Ishikawa (cell line): ENCODE results near the gene AP4S1.
A peak's percentile ranks its signal among the peaks of the same experiment; 100 is the strongest.

ENCODE experiments used
- CEBPB ChIP-seq: IDR thresholded peaks from 2 replicates; pipeline ENCODE4 v1.6.1; 2012
- CREB1 ChIP-seq: IDR thresholded peaks from 2 replicates; pipeline ENCODE4 v1.6.1; 2012; ENCODE audit warnings: low read depth
- EGR1 ChIP-seq: IDR thresholded peaks from 2 replicates; pipeline ENCODE4 v1.6.1; 2012
- EP300 ChIP-seq: IDR thresholded peaks from 2 replicates; pipeline ENCODE4 v1.6.1; 2012; ENCODE audit warnings: borderline replicate concordance
- FOXM1 ChIP-seq: IDR thresholded peaks from 2 replicates; pipeline ENCODE4 v1.6.1; 2012; ENCODE audit warnings: low read depth, borderline replicate concordance
- MAX ChIP-seq: IDR thresholded peaks from 2 replicates; pipeline ENCODE4 v1.6.1; 2012
- NFIC ChIP-seq: IDR thresholded peaks from 2 replicates; pipeline ENCODE4 v1.6.1; 2012
- RAD21 ChIP-seq: IDR thresholded peaks from 2 replicates; pipeline ENCODE4 v1.6.1; 2012; ENCODE audit warnings: low read depth
- TAF1 ChIP-seq: IDR thresholded peaks from 2 replicates; pipeline ENCODE4 v1.6.1; 2012; ENCODE audit warnings: low read depth, mild to moderate bottlenecking
- TCF12 ChIP-seq: IDR thresholded peaks from 2 replicates; pipeline ENCODE4 v1.6.1; 2012; ENCODE audit warnings: low read depth
- TEAD4 ChIP-seq: IDR thresholded peaks from 2 replicates; pipeline ENCODE4 v1.6.1; 2012
- YY1 ChIP-seq: IDR thresholded peaks from 2 replicates; pipeline ENCODE4 v1.6.1; 2012; ENCODE audit warnings: low read depth
- ZBTB7A ChIP-seq: IDR thresholded peaks from 2 replicates; pipeline ENCODE4 v1.6.1; 2012; ENCODE audit warnings: low read depth
- TF ChIP-seq, protein P1 (sequence below): IDR thresholded peaks from 2 replicates; pipeline ENCODE4 v1.6.1; 2012; ENCODE audit warnings: low read depth, mild to moderate bottlenecking
- TF ChIP-seq, protein P2 (sequence below): IDR thresholded peaks from 2 replicates; pipeline ENCODE4 v1.6.1; 2012

The AP4S1 gene

DNA sequence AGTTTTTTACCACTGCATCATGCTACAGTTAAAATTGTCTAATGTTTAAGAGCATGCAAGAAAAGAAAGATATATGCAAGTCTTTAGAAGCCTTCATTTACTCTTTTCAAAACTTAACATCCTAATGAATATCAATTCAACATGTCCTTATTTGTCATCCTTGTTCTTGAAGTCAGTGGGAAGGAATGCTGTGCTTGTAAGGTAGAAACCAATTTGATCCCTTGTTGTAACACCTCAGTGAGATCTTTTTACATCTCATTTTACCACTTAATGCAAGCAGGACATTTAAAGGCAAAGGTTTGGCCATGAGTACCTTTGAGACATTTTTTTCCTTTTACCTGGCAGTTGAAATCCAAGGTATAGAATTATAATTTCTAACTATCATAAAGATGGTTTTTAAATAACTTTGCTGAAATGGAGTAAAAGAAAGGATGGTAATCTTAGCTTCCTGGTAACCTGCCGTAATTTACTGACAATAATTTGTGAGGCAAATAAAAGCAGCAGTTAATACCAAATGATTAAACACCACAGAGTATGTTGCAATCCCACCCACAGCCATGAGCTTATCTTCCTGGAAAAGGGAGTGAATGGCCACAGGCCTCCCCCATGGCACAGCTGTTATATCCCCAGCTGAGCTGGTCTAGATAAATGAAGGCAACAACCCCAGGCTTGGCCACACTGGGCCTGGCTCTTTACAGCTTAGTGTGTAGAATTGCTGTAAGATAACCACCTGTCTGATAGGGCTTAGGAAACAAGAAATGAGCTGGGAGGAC lies 33.9 kb downstream of the AP4S1 start:
- TF ChIP-seq CEBPB = peak; percentile 90
- TF ChIP-seq, protein P1, sequence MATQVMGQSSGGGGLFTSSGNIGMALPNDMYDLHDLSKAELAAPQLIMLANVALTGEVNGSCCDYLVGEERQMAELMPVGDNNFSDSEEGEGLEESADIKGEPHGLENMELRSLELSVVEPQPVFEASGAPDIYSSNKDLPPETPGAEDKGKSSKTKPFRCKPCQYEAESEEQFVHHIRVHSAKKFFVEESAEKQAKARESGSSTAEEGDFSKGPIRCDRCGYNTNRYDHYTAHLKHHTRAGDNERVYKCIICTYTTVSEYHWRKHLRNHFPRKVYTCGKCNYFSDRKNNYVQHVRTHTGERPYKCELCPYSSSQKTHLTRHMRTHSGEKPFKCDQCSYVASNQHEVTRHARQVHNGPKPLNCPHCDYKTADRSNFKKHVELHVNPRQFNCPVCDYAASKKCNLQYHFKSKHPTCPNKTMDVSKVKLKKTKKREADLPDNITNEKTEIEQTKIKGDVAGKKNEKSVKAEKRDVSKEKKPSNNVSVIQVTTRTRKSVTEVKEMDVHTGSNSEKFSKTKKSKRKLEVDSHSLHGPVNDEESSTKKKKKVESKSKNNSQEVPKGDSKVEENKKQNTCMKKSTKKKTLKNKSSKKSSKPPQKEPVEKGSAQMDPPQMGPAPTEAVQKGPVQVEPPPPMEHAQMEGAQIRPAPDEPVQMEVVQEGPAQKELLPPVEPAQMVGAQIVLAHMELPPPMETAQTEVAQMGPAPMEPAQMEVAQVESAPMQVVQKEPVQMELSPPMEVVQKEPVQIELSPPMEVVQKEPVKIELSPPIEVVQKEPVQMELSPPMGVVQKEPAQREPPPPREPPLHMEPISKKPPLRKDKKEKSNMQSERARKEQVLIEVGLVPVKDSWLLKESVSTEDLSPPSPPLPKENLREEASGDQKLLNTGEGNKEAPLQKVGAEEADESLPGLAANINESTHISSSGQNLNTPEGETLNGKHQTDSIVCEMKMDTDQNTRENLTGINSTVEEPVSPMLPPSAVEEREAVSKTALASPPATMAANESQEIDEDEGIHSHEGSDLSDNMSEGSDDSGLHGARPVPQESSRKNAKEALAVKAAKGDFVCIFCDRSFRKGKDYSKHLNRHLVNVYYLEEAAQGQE = no peak

DNA sequence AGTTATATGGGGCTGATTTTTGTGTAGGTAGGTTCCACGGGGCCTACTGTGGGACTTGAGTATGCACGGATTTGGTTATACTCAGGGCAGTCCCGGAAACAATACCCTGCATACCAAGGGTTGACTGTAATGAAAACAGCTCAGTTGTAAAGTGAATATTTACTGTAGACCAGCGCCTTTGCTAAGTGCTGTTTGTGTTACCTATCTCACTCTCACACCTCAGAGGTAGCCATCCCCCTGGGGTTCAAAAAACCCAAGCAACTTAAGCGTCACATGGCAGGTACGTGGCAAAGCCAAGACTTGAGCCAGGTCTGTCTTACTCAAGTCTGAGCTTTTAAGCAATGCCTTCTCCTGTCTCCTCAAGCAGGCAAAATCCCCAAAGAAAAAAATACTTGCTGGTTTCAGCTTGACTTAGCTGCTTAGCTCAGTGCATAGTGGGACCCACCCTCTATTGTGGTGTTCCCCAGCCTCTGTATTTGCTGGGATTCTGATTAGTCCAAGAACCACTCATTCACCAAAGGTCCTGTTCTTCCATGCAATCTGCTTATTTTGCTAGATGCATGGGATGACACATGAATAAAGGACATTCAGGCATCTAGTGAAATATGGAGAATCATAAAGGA lies 34.9 kb downstream of the AP4S1 start:
- TF ChIP-seq FOXM1 (no peak), ZBTB7A (no peak), TEAD4 (peak; percentile 87), RAD21 (no peak), NFIC (no peak), EP300 (peak; percentile 31; the same call in 1 of the 2 replicates), CEBPB (no peak), TCF12 (no peak), MAX (peak; percentile 25; the same call in 1 of the 2 replicates)
- TF ChIP-seq, protein P2, sequence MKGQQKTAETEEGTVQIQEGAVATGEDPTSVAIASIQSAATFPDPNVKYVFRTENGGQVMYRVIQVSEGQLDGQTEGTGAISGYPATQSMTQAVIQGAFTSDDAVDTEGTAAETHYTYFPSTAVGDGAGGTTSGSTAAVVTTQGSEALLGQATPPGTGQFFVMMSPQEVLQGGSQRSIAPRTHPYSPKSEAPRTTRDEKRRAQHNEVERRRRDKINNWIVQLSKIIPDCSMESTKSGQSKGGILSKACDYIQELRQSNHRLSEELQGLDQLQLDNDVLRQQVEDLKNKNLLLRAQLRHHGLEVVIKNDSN = no peak

DNA sequence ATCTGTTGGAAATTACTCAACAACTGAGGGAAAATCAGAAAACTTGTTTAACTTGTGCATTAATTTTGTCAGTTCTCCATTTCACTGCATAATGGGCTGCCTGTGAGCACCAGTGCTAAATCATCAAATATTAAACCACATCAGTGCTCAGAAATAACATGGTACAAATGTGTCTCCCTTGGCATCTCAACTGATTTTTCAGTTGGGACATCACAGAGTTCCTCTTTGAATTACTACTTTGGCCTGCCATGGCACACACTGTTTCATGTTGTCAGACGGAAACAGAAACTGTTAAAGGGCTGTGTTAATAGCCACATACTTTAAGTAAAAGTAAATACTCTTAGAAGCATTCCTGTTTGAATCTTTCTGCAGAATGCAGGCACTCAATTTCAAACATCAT lies 42.8 kb downstream of the AP4S1 start:
- TF ChIP-seq CREB1 = no peak
- TF ChIP-seq RAD21 = no peak

- TF ChIP-seq YY1 (no peak), CEBPB (no peak), CREB1 (no peak), EGR1 (no peak), EP300 (no peak), TCF12 (no peak), MAX (no peak), TEAD4 (no peak), TAF1 (no peak), NFIC (no peak), ZBTB7A (no peak), RAD21 (no peak), FOXM1 (no peak)
- TF ChIP-seq, protein P1 = no peak
- TF ChIP-seq, protein P2 = no peak
Measured at GRCh38 chr14:31069343-31069742, 43.9 kb downstream of the AP4S1 start.

DNA sequence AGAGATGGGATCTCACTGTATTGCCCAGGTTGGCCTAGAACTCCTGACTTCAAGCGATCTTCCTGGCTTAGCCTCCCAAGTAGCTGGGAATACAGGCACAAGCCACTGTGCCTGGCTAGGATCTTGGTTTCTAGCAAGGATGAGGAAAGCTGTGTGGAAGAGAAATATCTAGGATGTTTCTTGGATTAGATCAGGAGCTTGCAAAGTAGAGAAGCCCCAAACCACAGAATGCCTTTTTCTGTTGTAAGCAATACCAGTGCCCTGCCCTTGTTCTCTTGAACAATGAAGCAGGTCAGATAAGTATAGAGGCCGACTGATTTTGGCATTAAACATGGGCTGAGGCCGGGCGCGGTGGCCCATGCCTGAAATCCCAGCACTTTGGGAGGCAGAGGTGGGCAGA lies 45.0 kb downstream of the AP4S1 start:
- no peak for TF ChIP-seq ZBTB7A
- TF ChIP-seq FOXM1 = no peak
- TF ChIP-seq CEBPB = no peak
- TF ChIP-seq EGR1 = no peak
- TF ChIP-seq NFIC = no peak
- no peak for TF ChIP-seq CREB1
- no peak for TF ChIP-seq YY1
- no peak for TF ChIP-seq MAX
- no peak for TF ChIP-seq TCF12
- no peak for TF ChIP-seq EP300
- TF ChIP-seq TAF1 = no peak

DNA sequence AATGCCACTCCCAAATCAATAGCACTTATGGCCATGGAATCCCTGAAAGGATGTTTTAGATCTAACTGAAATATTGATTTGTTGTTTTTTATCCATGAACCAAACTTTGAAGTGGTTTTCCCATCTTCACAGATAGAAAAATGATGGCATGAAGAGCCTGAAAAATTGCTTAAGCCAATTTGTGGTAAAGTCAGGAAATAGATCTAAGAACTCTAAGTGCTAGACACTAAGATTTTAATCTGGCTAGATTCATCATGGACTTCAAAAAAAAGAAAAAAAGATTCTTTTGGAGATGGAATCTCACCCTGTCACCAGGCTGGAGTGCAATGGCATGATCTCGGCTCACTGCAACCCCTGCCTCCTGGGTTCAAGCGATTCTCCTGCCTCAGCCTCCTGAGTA lies 45.7 kb downstream of the AP4S1 start:
- TF ChIP-seq, protein P2 = no peak
- TF ChIP-seq RAD21 (no peak), TCF12 (no peak), YY1 (no peak)
- TF ChIP-seq, protein P1 = no peak
